Progenitor cell of endocrine pancreas (in vitro differentiated cells): ENCODE measurements around the gene DIAPH2. TPM values are rescaled to one million over a fixed set of nuclear protein-coding genes. Genes with fewer than 3 reads are reported as not detected.

ENCODE experiments used
- DNase-seq: peaks from one replicate; pipeline ENCODE4 v3.0.0; 2021; ENCODE audit warnings: low spot score; ENCODE audit not compliant: unreplicated experiment
- H3K27ac Mint-ChIP-seq: 2 replicates; pipeline ENCODE4 v1.8.0; 2021; ENCODE audit warnings: mild to moderate bottlenecking, moderate library complexity, mixed read lengths
- H3K27me3 Mint-ChIP-seq: 2 replicates; pipeline ENCODE4 v1.8.0; 2021; ENCODE audit warnings: mixed read lengths
- H3K36me3 Mint-ChIP-seq: 2 replicates; pipeline ENCODE4 v1.8.0; 2022; ENCODE audit warnings: mixed read lengths; ENCODE audit not compliant: insufficient read depth
- H3K4me1 Mint-ChIP-seq: 2 replicates; pipeline ENCODE4 v1.8.0; 2021; ENCODE audit warnings: low read depth, mixed read lengths
- H3K4me3 Mint-ChIP-seq: 2 replicates; pipeline ENCODE4 v1.8.0; 2021; ENCODE audit warnings: low read depth, mild to moderate bottlenecking, moderate library complexity, mixed read lengths
- H3K9me3 Mint-ChIP-seq: 2 replicates; pipeline ENCODE4 v1.8.0; 2021; ENCODE audit warnings: low read depth, mixed read lengths
- CTCF ChIP-seq: fragments of 200-600 bp; sonication (generic); IDR thresholded peaks from one replicate; pipeline ENCODE4 v1.5.0; 2021; ENCODE audit warnings: antibody characterized with exemption, mild to moderate bottlenecking; ENCODE audit not compliant: unreplicated experiment
- total RNA-seq: library from RNA; stranded (reverse); gene quantifications from 2 replicates; pipeline ENCODE4 v1.2.1, GENCODE V29; 2021

The DIAPH2 gene
- total RNA-seq, 1 donor from 2014 or later, result 29.7 TPM

GRCh38 chrX:97306771-97307470 lies 622.3 kb downstream of the DIAPH2 start:
- DNase-seq, result no peak
- no peak overlapping the region for H3K4me3 Mint-ChIP-seq
- peaks cover 4% of the 10 kb centered on the region for H3K9me3 Mint-ChIP-seq
- no peak overlapping the region for H3K27ac Mint-ChIP-seq
- peaks cover 2% of the 10 kb centered on the region for H3K36me3 Mint-ChIP-seq
- peaks cover 14% of the 10 kb centered on the region for H3K4me1 Mint-ChIP-seq
- TF ChIP-seq CTCF, result no peak
- H3K27me3 Mint-ChIP-seq, result no peaks in the 10 kb centered on the region

DNA sequence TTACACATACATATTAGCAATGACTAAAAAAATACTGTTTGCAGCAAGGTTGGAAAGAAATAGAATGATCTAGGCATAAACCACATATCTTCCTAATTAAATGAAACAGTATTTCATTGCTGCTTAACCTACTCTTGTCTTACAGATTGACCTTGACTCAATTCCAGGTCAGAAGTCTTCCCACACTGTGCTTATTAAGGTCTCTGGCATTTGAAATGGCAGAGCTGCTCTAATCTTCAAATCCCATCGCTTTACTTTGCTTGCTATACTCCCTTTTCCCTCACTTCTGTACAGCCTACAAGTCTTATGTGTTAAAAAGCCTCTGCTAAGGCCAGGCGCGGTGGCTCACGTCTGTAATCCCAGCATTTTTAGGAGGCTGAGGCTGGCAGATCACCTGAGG lies 623.5 kb downstream of the DIAPH2 start:
- TF ChIP-seq CTCF, result no peak
- Mint-ChIP-seq H3K4me1 (peaks cover 14% of the 10 kb centered on the region), H3K27me3 (no peaks in the 10 kb centered on the region), H3K4me3 (no peak overlapping the region), H3K36me3 (peaks cover 2% of the 10 kb centered on the region), H3K9me3 (peaks cover 4% of the 10 kb centered on the region), H3K27ac (no peak overlapping the region)
- no peak for DNase-seq

GRCh38 chrX:97309487-97310116 lies 625.0 kb downstream of the DIAPH2 start:
- Mint-ChIP-seq H3K36me3 (peaks cover 2% of the 10 kb centered on the region), H3K9me3 (peaks cover 4% of the 10 kb centered on the region), H3K4me1 (peaks cover 17% of the 10 kb centered on the region), H3K4me3 (no peak overlapping the region), H3K27me3 (no peaks in the 10 kb centered on the region), H3K27ac (peak overlapping the region; percentile 65)
- no peak for DNase-seq
- no peak for TF ChIP-seq CTCF

DNA sequence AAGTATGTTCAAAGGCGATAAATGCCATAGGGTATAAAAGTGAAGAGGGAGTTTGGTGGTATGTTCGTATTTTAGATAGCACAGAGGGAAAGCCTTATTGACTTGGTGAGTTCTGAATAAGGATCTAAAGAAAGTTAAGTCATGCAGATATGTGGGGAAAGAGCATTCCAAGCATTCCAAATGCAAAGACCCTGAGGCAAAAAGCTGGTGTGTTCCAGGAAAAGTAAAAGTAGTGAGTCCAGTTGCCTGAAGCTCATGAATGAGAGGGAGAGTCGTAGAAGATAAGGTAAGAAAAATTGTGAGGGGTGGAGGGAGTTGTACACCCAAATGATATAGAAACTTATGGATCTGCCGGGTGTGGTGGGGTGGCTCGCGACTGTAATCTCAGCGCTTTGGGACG lies 625.7 kb downstream of the DIAPH2 start:
- DNase-seq, result no peak
- Mint-ChIP-seq H3K9me3 (peaks cover 4% of the 10 kb centered on the region), H3K4me1 (peaks cover 17% of the 10 kb centered on the region), H3K27me3 (no peaks in the 10 kb centered on the region), H3K4me3 (no peak overlapping the region), H3K36me3 (no peaks in the 10 kb centered on the region), H3K27ac (peak overlapping the region; percentile 65)
- TF ChIP-seq CTCF, result no peak

- no peaks in the 10 kb centered on the region for H3K27me3 Mint-ChIP-seq
- H3K36me3 Mint-ChIP-seq, result peaks cover 2% of the 10 kb centered on the region
- peaks cover 4% of the 10 kb centered on the region for H3K9me3 Mint-ChIP-seq
- DNase-seq, result no peak
- H3K4me1 Mint-ChIP-seq, result peaks cover 15% of the 10 kb centered on the region
- no peak for TF ChIP-seq CTCF
- H3K4me3 Mint-ChIP-seq, result no peak overlapping the region
- H3K27ac Mint-ChIP-seq, result no peak overlapping the region
Measured at GRCh38 chrX:97311066-97311778, 626.6 kb downstream of the DIAPH2 start.
